ENCODE results near the gene ADAM10. TPM values are rescaled to one million over a fixed set of nuclear protein-coding genes. Genes with fewer than 3 reads are reported as not detected.
A peak's percentile ranks its signal among the peaks of the same experiment; 100 is the strongest.

Gene ADAM10
- polyA plus RNA-seq, 1 donor (not counting 4 experiments of a cell fraction or from before 2014, with no cell fraction given), result 198 TPM

DNA sequence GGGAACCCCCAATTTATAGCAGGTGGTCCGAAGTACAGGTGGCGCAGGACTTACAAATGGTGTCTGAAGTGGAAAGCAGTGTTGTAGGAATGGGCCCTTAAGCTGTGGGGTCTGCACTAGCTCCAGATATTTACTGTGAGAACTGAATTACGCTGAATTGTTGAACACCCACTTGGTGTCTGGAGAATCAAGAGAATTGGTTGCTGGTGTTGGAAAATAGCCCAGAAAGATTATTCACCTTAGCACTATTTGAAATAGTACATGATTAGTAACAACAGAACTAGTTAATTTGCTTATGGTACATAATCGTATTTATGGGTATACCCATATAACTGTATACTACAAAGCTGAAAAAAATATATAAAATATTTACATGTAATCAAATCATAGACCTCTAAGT is 64.8 kb downstream of the ADAM10 start:
- Histone ChIP-seq H3K9me1 (ENCODE audit: control insufficient read depth, extremely low read depth, insufficient read depth, low read length) (no peaks in the 10 kb centered on the region), H3K79me2 (ENCODE audit: control insufficient read depth, insufficient read depth, low read length) (peaks cover 61% of the 10 kb centered on the region)
- dilution Hi-C loops (cut with MboI; ENCODE audit: extremely low pct_ligation_motif_present, low sequenced_read_pairs), result no loop called here

DNA sequence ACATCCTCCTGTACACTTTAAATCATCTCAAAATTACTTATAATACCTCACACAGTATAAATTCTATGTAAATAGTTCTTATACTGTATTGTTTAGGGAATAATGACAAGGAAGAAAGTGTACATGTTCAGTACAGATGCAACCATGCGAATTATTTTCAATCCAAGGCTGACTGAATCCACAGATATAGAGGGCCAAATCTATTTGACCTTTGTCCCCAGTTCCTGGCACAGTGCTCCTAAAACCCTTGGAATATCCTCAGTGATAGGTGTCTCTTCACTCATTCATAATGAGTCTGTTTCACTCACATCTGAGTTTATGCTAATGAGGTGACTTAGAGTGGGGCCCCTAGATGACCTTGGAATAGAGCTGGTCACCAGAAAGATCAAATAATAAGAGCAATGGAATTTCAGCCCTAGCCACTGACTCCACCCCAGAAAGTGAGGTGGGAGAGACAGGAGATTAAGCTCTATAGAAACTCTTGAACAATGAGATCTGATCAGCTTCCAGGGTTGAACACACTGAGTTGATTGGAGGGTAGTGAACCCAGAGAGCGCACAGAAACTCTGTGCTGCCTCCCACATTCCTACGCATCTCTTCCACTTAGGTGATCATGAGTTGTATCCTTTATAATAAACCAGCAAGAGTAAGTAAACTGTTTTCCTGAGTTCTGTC is 65.3 kb downstream of the ADAM10 start:
- FAIRE-seq, result peak; percentile 5

More for the DNA sequence above, 64.8 kb downstream of the ADAM10 start:
- H3K36me3 ChIP-seq (ENCODE audit: control insufficient read depth in 2 of 2, extremely low read depth in 1 of 2, insufficient read depth in 2 of 2, low read length in 2 of 2), result peaks cover 2 to 3% of the 10 kb centered on the region in 2 experiments
- no peak for FAIRE-seq
- no peak overlapping the region for H2AFZ ChIP-seq (ENCODE audit: control insufficient read depth, low read length)
- no peak overlapping the region for H3K9ac ChIP-seq (ENCODE audit: control insufficient read depth, extremely low read depth, insufficient read depth, low read length)
- TF ChIP-seq, protein P1, sequence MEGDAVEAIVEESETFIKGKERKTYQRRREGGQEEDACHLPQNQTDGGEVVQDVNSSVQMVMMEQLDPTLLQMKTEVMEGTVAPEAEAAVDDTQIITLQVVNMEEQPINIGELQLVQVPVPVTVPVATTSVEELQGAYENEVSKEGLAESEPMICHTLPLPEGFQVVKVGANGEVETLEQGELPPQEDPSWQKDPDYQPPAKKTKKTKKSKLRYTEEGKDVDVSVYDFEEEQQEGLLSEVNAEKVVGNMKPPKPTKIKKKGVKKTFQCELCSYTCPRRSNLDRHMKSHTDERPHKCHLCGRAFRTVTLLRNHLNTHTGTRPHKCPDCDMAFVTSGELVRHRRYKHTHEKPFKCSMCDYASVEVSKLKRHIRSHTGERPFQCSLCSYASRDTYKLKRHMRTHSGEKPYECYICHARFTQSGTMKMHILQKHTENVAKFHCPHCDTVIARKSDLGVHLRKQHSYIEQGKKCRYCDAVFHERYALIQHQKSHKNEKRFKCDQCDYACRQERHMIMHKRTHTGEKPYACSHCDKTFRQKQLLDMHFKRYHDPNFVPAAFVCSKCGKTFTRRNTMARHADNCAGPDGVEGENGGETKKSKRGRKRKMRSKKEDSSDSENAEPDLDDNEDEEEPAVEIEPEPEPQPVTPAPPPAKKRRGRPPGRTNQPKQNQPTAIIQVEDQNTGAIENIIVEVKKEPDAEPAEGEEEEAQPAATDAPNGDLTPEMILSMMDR (optimal IDR thresholded peaks at IDR 0.05 in 1 of 3, IDR thresholded peaks at IDR 0.05 in 1 of 3, conservative IDR thresholded peaks at IDR 0.05 in 1 of 3; ENCODE audit: extremely low read depth in 1 of 3, insufficient read depth in 2 of 3, low read length in 3 of 3), result no peak
- no peak for TF ChIP-seq EZH2 (IDR thresholded peaks at IDR 0.05; ENCODE audit: low read length)
- no peaks in the 10 kb centered on the region for H3K9me3 ChIP-seq (ENCODE audit: control insufficient read depth, low read depth, low read length)
- H4K20me1 ChIP-seq (ENCODE audit: control insufficient read depth, extremely low read depth, insufficient read depth, low read length), result peaks cover 2% of the 10 kb centered on the region
- no peak overlapping the region for H3K4me3 ChIP-seq (ENCODE audit: control insufficient read depth in 2 of 3, extremely low read depth in 1 of 3, insufficient read depth in 2 of 3, low read depth in 1 of 3, low read length in 3 of 3)
- DNase-seq (ENCODE audit: low read depth, low spot score), result no peak
- H3K27ac ChIP-seq (ENCODE audit: control insufficient read depth, insufficient read depth, low read length), result no peak overlapping the region
- H3K4me1 ChIP-seq (ENCODE audit: control insufficient read depth, extremely low read depth, insufficient read depth, low read length), result no peaks in the 10 kb centered on the region
- no peaks in the 10 kb centered on the region for H3K27me3 ChIP-seq (ENCODE audit: control insufficient read depth, extremely low read depth, insufficient read depth, low read length)
- H3K4me2 ChIP-seq (ENCODE audit: control insufficient read depth, extremely low read depth, insufficient read depth, low read depth, low read length), result no peak overlapping the region

More for the DNA sequence above, 65.3 kb downstream of the ADAM10 start:
- H4K20me1 ChIP-seq (ENCODE audit: control insufficient read depth, extremely low read depth, insufficient read depth, low read length), result peaks cover 2% of the 10 kb centered on the region
- DNase-seq (ENCODE audit: low read depth, low spot score), result no peak
- H3K27ac ChIP-seq (ENCODE audit: control insufficient read depth, insufficient read depth, low read length), result no peak overlapping the region
- no peak overlapping the region for H3K4me3 ChIP-seq (ENCODE audit: control insufficient read depth in 2 of 3, extremely low read depth in 1 of 3, insufficient read depth in 2 of 3, low read depth in 1 of 3, low read length in 3 of 3)
- H3K36me3 ChIP-seq (ENCODE audit: control insufficient read depth in 2 of 2, extremely low read depth in 1 of 2, insufficient read depth in 2 of 2, low read length in 2 of 2), result peaks cover 4 to 7% of the 10 kb centered on the region in 2 experiments
- dilution Hi-C loops (cut with MboI; ENCODE audit: extremely low pct_ligation_motif_present, low sequenced_read_pairs), result no loop called here
- no peak overlapping the region for H3K4me2 ChIP-seq (ENCODE audit: control insufficient read depth, extremely low read depth, insufficient read depth, low read depth, low read length)
- no peak for TF ChIP-seq EZH2 (IDR thresholded peaks at IDR 0.05; ENCODE audit: low read length)
- TF ChIP-seq, protein P1 (optimal IDR thresholded peaks at IDR 0.05 in 1 of 3, IDR thresholded peaks at IDR 0.05 in 1 of 3, conservative IDR thresholded peaks at IDR 0.05 in 1 of 3; ENCODE audit: extremely low read depth in 1 of 3, insufficient read depth in 2 of 3, low read length in 3 of 3), result no peak
- no peak overlapping the region for H3K9ac ChIP-seq (ENCODE audit: control insufficient read depth, extremely low read depth, insufficient read depth, low read length)
- H3K9me1 ChIP-seq (ENCODE audit: control insufficient read depth, extremely low read depth, insufficient read depth, low read length), result no peaks in the 10 kb centered on the region
- H3K79me2 ChIP-seq (ENCODE audit: control insufficient read depth, insufficient read depth, low read length), result peaks cover 60% of the 10 kb centered on the region
- no peaks in the 10 kb centered on the region for H3K4me1 ChIP-seq (ENCODE audit: control insufficient read depth, extremely low read depth, insufficient read depth, low read length)
- no peaks in the 10 kb centered on the region for H3K27me3 ChIP-seq (ENCODE audit: control insufficient read depth, extremely low read depth, insufficient read depth, low read length)
- H2AFZ ChIP-seq (ENCODE audit: control insufficient read depth, low read length), result no peak overlapping the region
- H3K9me3 ChIP-seq (ENCODE audit: control insufficient read depth, low read depth, low read length), result no peaks in the 10 kb centered on the region
